HL-60 (cell line): ENCODE results near the gene POLR3A.
"Not testable (repeated sequence)": the region's sequence is repeated elsewhere in the genome, so short reads cannot be mapped to it uniquely, and the experiment has no call there.

ENCODE experiments used
- DNase-seq, 2 experiments: peaks; one replicate each; pipeline ENCODE4 v3.0.0-alpha.2; 2010 to 2020; ENCODE audit warnings: low read depth in 1 of 2, low spot score in 1 of 2
- H3K27ac ChIP-seq: fragments of 250-450 bp; sonication (Bioruptor Pico); replicated peaks from 2 replicates; pipeline ENCODE4 v1.5.1; 2020; ENCODE audit warnings: mild to moderate bottlenecking, moderate library complexity
- H3K27me3 ChIP-seq: fragments of 250-450 bp; sonication (Bioruptor Pico); 2 replicates; pipeline ENCODE4 v1.5.1; 2021; ENCODE audit warnings: mild to moderate bottlenecking, moderate library complexity; ENCODE audit not compliant: insufficient read depth, poor library complexity, severe bottlenecking
- H3K4me3 ChIP-seq: replicated peaks from 2 replicates; pipeline ENCODE4 v1.5.1; 2011; ENCODE audit warnings: mild to moderate bottlenecking, control low read depth, low read length; ENCODE audit not compliant: insufficient read depth
- GABPA ChIP-seq: IDR thresholded peaks from 2 replicates; pipeline ENCODE4 v1.6.1; 2012; ENCODE audit warnings: low read depth
- POLR2AphosphoS5 ChIP-seq: IDR thresholded peaks from 2 replicates; pipeline ENCODE4 v1.6.1; 2012; ENCODE audit warnings: low read depth
- SPI1 ChIP-seq: IDR thresholded peaks from 2 replicates; pipeline ENCODE4 v1.6.1; 2012; ENCODE audit warnings: low read depth, mild to moderate bottlenecking, borderline replicate concordance
- TF ChIP-seq, protein P1 (sequence below): IDR thresholded peaks from 2 replicates; pipeline ENCODE4 v1.6.1; 2012; ENCODE audit warnings: low read depth; ENCODE audit not compliant: insufficient replicate concordance
- TF ChIP-seq, protein P2 (sequence below): IDR thresholded peaks from one replicate; pipeline ENCODE4 v1.5.1; 2011; ENCODE audit warnings: low read length, control low read depth, inconsistent platforms; ENCODE audit not compliant: insufficient read depth

Gene POLR3A

DNA sequence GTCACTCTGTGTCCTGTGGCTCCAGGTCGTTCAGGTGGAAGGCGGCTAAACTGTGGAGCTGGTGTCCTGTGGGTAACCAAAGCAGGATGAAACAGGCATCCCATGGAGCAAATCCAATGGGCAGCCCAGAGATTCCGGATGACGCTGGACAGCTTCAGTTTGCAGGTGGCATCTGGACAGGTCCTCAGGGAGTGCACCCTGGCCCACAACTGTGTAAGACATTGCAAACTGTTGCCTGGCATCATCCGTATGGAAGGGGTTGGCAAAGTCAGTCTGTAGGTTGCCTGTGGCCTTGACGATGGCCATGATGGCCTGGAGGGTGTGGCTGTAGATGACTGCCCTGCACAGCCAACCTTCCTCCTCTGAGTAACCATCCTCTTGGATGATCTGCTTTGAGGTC is 39.8 kb upstream of the POLR3A start:
- H3K27ac ChIP-seq: no peak overlapping the region
- TF ChIP-seq, protein P1, sequence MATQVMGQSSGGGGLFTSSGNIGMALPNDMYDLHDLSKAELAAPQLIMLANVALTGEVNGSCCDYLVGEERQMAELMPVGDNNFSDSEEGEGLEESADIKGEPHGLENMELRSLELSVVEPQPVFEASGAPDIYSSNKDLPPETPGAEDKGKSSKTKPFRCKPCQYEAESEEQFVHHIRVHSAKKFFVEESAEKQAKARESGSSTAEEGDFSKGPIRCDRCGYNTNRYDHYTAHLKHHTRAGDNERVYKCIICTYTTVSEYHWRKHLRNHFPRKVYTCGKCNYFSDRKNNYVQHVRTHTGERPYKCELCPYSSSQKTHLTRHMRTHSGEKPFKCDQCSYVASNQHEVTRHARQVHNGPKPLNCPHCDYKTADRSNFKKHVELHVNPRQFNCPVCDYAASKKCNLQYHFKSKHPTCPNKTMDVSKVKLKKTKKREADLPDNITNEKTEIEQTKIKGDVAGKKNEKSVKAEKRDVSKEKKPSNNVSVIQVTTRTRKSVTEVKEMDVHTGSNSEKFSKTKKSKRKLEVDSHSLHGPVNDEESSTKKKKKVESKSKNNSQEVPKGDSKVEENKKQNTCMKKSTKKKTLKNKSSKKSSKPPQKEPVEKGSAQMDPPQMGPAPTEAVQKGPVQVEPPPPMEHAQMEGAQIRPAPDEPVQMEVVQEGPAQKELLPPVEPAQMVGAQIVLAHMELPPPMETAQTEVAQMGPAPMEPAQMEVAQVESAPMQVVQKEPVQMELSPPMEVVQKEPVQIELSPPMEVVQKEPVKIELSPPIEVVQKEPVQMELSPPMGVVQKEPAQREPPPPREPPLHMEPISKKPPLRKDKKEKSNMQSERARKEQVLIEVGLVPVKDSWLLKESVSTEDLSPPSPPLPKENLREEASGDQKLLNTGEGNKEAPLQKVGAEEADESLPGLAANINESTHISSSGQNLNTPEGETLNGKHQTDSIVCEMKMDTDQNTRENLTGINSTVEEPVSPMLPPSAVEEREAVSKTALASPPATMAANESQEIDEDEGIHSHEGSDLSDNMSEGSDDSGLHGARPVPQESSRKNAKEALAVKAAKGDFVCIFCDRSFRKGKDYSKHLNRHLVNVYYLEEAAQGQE: no peak
- no peak overlapping the region for H3K4me3 ChIP-seq
- H3K27me3 ChIP-seq: no peaks in the 10 kb centered on the region
- no peak for DNase-seq

DNA sequence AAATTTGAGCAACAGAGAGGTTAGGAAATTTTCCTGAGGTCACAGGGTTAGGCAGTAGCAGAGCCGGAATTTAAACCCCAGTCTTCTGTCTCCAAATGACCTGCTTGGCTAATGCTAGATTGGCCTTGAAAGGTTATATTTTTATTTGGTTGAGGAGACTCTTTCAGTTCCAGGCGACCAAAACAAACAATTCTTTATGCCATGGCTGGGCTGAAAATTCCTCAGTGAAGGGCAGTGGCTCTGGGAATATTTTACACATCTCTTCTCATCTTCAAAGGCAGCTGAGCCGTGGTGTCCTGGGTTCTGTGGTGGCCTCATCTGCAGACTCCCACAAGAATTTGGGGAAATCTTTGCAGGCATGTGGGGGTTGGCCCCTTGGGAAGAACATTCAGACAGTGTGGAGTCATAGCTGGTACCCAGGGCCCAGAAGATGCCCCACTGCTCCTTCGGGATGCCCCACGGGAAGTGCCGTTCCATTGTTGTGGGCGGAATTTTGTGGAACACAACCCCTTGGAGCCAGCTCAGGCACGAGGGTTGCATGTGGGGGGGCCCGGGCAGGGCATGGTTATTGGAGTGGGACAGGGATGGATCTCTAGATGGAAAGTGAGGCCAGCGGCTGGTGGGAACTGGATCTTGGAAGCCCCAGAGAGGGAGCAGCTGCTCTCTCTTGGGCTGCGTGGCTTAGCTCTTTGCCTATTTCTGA is 37.6 kb upstream of the POLR3A start:
- no peak for DNase-seq
- TF ChIP-seq SPI1 (no peak), POLR2AphosphoS5 (no peak), GABPA (no peak)
- TF ChIP-seq, protein P2, sequence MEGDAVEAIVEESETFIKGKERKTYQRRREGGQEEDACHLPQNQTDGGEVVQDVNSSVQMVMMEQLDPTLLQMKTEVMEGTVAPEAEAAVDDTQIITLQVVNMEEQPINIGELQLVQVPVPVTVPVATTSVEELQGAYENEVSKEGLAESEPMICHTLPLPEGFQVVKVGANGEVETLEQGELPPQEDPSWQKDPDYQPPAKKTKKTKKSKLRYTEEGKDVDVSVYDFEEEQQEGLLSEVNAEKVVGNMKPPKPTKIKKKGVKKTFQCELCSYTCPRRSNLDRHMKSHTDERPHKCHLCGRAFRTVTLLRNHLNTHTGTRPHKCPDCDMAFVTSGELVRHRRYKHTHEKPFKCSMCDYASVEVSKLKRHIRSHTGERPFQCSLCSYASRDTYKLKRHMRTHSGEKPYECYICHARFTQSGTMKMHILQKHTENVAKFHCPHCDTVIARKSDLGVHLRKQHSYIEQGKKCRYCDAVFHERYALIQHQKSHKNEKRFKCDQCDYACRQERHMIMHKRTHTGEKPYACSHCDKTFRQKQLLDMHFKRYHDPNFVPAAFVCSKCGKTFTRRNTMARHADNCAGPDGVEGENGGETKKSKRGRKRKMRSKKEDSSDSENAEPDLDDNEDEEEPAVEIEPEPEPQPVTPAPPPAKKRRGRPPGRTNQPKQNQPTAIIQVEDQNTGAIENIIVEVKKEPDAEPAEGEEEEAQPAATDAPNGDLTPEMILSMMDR: no peak
- TF ChIP-seq, protein P1: no peak
- H3K27ac ChIP-seq: no peak overlapping the region
- no peak overlapping the region for H3K4me3 ChIP-seq
- H3K27me3 ChIP-seq: no peaks in the 10 kb centered on the region

DNA sequence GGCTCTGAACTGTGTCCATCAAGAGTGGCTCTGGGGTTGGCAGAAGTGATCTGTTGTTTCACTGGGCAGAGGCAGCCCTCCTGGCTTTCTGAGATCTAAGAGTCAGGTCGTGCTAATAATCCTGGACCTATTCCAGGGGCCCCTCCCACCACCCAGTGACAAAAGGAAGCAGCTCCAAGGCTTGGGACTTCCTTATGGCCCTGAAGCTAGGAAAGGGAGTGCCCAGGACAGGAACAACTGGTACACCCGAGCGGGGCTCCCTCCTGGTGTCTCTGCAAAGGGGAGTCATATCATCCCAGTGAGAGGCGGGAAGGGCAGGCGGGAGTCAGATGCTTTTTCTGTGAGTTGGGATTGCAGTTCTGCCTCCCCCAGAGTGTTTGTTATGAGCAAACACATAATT is 36.7 kb upstream of the POLR3A start:
- Histone ChIP-seq H3K27ac (no peak overlapping the region), H3K4me3 (no peak overlapping the region), H3K27me3 (no peaks in the 10 kb centered on the region)
- DNase-seq: no peak
- TF ChIP-seq POLR2AphosphoS5: no peak

DNA sequence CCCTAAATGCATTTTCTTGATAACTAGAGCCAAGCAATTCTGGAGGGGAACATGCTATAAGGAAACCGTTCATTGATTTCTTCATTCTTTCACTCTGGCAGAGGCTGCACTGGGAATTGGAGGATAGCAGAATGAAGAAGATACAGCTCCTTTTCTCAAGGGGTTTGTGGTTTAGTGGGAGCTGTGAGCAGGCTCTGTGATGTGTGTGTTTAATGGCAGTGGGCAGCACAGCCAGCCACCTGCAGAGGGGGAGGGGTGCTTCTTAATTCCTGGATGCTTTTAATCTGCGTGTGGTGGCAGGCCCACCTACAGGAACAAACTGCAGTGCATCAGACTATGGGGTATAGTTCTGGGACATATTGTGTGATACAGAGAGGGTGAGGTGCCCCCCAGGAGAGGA is 36.3 kb upstream of the POLR3A start:
- no peak for DNase-seq
- TF ChIP-seq, protein P1: no peak
- TF ChIP-seq POLR2AphosphoS5 (no peak), GABPA (no peak)
- TF ChIP-seq, protein P2: no peak
- no peak overlapping the region for H3K27ac ChIP-seq
- no peak overlapping the region for H3K4me3 ChIP-seq
- no peaks in the 10 kb centered on the region for H3K27me3 ChIP-seq

DNA sequence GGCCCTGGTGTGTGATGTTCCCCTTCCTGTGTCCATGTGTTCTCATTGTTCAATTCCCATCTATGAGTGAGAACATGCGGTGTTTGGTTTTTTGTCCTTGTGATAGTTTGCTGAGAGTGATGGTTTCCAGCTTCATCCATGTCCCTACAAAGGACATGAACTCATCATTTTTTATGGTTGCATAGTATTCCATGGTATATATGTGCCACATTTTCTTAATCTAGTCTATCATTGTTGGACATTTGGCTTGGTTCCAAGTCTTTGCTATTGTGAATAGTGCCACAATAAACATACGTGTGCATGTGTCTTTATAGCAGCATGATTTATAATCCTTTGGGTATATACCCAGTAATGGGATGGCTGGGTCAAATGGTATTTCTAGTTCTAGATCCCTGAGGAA is 35.6 kb upstream of the POLR3A start:
- H3K27me3 ChIP-seq, H3K4me3 ChIP-seq, H3K27ac ChIP-seq, DNase-seq: not testable (repeated sequence)
